Measurements from ENCODE around the gene ZSWIM6.
"Not testable (repeated sequence)": the region's sequence is repeated elsewhere in the genome, so short reads cannot be mapped to it uniquely, and the experiment has no call there.

ZSWIM6 gene

DNA sequence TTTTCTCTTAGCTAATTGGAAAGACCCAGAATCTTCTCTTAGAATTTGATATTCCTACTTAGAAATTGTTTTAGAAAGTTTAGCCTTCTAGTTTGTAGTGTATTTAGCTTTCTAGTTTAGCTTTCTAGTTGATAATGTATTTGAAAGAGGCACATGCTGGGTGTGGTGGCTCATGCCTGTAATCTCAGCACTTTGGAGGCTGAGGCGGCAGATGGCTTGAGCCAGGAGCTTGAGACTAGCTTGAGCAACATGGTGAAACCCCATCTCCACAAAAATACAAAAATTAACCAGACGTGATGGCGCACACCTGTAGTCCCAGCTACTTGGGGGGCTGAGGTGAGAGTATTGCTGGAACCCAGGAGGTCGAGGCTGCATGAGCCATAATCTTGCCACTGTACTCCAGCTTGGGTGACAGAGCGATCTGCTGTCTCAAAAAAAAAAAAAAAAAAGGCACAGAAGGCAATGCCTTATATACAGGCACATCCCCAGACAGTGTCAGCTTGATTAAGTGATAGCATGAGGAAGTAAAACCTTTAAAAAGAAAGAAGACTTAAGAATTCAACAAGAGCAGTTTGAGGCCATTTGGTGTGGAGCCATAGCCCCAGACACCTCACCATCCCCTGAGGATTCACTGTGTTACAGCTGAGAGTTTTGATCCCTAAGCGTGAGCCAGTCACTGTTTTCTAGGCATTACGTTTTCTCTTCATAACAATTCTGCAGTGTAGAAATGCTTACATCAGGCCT is 34.6 kb downstream of the ZSWIM6 start:
- DNase-seq = no peak

DNA sequence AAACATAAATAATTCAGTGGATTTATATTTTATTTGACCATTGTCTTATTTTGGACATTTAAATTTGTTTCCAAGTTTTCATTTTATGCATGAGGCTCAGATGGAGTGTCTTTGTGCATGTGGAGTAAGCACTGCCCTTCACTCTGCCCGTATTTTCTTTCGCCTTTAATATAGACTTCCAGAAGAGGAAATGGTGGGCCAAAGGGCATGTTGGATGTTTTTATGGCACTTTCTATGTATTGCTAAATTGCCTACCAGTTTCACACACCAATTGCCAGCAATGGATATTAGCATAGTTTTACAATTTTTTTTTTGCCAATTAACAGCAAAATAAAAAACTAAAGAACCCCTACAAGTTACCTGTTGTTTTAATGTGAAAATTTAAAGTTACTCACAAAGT is 38.4 kb downstream of the ZSWIM6 start:
- DNase-seq = no peak

DNA sequence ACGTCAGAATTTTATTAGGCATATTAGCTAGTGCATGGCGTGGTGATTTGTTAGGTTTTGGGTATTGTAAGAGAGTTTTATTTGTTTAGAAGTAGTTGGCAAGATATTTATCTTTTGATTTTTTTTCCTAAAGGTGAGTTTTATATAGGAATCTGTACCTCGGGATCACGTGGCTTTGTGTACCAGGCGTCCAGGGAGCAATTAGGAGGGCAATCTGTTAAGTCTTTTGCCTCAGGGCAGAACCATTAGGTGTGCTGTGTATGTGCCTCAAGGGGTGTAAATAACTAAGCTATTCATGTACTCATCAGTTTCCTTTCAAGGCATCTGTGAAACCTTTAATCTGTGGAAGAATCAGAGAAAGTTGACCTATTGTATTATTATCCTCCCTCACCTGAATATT is 39.4 kb downstream of the ZSWIM6 start:
- DNase-seq = no peak

DNA sequence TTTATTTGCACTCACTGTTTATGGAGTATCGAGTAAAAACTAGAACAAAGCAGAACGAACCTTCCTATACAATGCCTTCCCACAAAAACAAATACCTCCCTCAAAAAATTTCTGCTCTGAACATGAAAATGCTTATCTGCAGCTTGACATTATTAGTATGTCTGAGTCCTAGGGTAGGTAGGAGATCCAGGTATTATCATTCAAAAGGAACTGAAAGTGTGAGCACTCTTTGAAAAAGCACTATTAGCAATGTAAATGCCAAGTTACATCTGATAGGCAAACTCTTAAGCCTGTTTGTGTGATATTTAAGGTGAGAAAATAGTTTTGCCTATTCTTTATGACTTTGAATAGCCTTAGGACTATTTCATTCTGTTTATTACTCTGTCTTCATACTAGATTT is 47.6 kb downstream of the ZSWIM6 start:
- no peak for DNase-seq

DNA sequence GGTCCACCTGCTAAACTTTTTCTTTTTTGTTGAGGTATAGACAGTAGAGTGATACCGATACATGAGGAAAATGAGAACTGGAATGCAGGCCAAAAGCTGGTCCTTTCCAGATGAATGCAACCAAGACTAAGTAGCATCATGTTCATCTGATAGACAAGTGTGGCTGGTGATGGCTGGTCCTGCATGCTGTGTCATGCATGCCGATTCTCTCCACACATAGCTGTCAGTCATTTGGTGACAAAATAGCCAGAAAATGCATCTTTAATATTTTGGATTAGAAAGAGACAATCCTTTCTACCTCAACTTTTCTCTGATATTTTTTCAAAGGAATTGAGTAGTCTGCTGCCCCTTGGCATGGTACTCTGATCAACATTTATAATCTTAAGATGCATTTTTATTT is 49.9 kb downstream of the ZSWIM6 start:
- no peak for DNase-seq

DNA sequence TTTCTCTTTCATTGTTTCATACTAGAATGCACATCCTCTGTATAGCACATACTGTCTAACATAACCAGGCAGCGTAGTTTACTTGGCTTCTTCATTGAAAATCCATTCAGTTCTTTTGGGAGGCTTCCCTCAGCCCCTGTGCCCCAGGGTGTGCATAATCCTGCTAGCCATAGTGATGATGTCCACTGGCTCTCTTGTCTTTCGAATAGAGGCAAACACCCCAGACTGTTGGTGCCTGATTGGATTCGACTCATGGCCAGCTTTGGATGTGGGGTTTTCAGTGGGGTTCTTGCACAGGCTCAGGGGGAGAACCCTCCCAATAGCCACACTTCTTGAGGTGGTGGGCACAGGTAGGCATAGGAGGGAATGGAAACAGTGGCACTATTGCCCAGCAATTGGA is 53.6 kb downstream of the ZSWIM6 start:
- no peak for DNase-seq

DNA sequence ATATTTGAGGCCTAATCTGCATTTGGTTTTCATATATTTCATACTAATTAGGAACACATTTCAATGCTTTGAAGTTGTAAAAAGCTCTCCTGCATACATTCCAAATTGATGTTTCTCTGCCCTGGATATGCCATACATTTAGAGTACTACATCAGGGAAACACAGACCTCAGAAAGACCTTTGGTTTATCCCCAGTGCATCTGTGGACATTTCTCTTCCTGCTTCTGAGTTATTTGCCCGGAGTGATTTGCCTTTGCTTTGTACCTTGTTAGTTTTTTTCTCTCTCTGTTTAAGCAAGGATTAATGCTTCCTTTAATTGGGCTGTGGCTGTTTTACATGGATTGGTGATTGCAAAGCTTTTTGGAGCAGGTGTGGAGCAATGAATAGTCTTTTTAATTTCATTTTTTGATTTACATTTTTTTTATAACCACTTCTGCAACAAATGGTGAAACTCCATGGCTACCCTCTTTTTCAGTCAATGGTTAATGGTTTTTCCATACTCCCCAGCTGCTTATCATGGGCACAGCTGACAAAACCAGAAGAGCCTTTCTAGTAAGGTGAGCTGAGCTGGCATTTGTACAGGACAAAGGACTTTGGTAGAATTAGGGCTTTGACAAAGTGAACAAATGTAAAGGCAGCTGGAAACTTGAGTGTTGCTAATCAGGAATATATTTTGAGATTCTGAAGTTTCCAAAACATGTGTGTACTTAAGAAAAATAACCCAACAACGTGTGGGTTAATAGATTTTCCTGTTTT is 54.2 kb downstream of the ZSWIM6 start:
- peak; percentile 17 for DNase-seq

DNA sequence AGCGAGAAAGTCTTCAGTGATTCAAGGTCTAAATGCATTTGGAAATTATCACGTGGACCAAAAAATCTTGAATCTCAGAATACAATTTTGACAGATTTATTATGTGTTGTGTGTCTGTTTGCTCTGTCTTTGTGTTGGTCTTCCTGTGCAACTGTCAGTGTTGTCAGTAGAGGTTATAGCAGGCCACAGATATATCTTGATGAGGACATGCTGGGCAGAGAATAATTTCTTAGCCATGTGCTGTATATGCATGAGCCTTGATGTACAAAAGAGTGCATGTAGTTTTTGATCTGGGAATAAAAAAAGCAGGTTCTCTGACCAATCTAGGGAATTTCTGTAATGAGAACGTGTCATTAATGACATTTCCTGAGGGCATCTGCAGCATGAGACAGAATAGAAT is 57.6 kb downstream of the ZSWIM6 start:
- no peak for DNase-seq

DNA sequence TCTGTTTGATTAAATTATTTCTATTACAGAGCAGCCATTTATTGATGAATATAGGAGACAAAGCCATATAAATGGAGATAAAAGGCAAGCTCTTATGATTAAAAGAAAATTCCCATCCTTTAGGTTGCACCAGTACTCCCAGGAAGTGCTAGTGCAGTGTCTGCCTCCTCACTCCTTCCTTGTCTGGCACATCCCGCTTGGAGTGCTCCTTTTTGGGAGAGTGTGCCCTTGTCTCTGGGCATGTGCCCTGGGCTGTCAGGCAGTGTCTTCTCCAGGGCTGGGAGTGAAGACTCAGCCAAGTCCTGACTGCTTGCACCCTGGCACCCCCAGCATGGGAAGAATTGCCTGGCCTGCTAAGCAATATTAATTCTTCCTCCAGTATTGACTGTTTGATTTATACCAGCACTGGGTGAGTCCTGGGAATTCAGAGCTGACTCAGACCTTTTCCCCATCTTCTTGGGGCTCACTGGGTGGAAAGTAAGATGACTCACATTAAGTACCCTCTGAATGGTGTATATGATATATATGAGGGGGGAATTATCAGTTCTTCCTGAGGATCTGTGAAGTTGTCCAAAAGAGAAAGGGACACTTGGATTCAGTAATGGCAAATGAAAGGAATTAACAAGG is 62.1 kb downstream of the ZSWIM6 start:
- DNase-seq = no peak

DNA sequence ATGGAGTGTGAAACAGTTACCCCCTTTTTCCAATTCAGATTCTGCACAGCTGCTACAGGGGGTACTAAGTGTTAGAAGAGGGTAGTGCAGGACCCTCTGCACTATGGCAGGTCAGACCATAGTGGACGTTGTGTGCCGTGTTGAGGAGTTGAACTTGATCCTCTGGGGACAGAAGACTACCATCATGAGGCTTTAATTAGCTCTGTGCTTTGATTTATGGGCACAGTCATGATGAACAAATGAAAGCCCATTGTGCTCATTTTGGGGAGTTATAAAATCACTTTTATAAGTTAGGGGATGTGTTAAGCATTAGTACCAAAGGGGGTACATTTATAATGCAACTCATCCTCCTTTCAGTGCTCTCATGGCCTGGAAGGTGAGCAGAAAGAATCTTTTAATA is 62.7 kb downstream of the ZSWIM6 start:
- DNase-seq = no peak

DNA sequence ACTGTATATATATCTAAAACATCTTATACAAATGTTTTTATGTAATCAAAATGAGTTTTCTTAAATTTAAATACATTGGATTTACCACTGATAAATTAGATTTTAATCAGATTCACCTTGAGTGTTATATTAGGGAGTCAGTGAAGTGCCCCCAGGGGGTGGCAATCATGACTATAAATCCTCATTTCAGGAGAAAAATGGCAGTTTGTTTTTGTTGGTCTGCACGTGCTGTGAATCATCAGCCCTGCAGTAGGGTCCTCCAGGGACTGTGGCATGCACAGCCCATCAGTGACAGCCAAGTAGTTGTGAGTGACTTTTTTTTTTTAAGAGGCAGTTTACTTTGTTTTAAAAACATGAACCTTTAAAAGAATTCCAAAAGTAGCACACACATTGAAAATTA is 65.2 kb downstream of the ZSWIM6 start:
- no peak for DNase-seq

DNA sequence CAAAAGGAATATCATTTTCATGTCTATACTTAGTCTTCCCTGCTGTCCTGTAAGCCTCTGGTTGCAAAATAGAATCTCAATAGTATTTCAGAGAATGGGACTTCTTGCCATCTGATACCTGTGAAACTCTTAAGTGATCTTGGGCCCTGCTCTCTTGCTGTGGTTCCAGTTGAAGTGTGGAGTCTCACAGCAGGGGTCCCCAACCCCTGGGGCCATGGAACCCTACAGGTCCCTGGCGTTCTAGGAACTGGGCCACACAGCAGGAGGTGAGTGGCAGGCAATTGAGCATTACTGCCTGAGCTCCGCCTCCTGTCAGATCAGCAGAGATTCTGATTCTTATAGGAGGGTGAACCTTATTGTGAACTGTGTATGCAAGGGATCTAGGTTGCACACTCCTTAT is 65.9 kb downstream of the ZSWIM6 start:
- no peak for DNase-seq

DNA sequence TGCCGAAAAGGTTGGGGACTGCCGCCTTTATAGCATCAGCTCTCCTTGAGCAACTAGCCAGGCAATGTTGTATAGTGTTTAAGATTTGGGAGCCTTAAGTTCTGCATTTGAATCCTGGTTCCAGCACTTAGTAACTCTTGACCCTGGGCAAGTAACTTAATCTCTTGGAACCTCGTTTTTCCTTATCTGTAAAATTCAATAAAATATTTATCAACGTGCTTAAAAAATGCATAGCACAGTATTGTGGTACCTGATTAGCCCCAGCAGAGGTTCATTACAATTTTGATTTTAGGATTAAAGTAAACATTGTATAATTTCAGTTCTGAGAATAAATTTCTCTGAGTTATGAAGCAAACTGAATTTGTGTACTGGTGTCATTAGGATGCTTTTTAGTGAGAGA is 66.4 kb downstream of the ZSWIM6 start:
- DNase-seq = no peak

DNA sequence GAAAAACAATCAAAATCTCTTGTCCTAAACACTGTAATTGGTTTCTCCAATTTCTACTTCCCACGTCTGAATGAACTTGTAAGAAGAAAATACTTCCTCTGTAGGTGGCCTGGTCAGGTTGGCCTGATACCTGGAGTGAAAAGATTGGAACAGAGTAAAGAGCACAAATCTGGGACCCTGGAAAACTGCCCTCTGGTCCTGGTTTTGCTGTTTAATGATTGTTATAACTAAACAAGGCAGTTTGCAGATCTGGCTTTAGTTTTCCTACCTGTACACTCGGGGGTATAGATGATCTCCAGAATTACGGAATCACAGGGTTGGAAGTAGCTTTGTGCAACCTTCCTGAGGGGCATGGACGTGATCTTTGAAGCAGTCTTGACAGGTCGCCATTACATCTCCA is 67.6 kb downstream of the ZSWIM6 start:
- DNase-seq = no peak

DNA sequence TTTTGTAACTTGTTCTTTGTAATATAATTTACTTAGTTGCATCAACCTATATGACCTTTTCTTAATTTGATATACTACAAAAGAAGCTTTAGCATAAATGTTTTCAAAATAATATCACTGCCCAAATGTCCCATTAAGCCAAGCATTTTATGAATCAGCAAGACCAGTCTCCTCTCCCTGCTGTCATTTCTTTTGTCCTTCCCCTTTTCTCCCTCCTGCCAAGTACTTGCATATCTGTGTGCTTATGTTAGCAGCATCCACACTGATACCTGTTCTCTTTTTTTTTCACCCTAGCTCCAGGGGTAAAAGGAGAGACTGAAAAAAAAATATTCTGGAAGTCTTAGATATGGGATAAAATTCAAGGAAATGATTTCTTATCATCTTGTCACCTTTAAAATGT is 69.7 kb downstream of the ZSWIM6 start:
- DNase-seq = peak; percentile 12

DNA sequence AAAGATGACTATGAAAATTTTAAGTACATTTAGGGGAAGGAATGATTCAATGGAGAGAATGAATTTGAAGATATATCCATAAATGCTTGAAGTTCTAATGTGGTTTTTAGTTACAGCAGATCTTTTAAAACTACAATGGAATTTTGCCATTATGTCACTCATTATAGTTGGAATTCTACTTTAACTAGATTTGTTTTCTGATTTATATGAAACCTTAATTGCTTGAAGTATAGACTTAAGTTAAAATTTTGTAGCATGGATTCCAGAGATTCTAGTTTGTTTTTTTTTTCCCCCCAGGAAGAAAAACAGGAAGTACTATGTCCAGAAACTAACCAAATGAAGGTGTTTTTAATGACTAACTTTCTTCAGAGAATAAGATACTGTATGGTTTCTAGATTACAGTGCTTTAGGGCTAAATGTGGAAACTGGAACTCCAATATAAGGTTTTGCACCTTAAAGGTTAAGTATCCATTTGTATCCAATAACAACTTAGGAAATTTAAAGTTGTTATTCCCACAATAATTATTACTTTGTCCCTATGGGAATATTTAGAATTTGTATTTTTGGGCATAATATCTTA is 70.3 kb downstream of the ZSWIM6 start:
- no peak for DNase-seq

DNA sequence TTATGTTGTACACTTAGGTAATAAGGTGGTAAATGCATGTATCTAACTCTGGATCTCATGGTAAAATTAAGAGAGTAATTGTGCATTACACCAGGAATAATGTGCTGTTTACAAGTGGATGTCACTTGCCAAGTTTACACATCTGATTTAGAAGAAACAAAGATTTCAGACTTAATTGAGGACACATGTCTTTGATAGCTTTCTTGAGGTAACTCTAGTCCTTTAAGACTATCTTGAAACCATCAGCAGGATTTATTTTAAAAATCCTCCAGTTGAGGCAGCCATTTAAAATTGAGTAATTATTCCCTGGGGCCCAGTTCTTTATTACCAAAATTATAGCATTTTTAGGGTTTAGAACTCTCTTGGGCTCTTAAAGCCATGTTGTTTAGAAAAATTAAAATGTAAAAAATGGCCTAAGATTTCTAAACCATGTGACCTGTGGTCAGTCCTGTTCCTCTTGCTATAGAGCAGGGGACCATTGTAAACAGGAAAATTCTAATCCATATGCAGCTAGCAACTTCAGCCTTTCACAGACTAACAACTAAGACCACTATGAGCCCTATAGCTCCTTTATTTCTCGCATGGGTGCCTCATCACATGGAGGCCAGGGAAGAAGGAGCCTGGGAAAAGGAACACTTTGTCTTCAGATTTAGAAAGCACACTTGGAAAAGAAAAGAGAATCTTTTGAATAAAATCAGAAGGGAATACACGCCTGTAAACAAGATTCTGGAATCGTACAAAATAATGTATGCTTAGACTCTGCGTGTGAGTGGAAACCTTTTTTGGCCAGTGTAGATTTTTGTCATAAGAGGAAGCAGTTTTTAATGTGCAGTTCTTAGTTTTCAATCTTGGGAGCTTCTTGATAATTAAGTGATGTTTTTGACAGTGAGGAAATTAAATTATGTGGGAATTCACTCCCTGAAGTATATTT is 71.2 kb downstream of the ZSWIM6 start:
- no peak for DNase-seq

DNA sequence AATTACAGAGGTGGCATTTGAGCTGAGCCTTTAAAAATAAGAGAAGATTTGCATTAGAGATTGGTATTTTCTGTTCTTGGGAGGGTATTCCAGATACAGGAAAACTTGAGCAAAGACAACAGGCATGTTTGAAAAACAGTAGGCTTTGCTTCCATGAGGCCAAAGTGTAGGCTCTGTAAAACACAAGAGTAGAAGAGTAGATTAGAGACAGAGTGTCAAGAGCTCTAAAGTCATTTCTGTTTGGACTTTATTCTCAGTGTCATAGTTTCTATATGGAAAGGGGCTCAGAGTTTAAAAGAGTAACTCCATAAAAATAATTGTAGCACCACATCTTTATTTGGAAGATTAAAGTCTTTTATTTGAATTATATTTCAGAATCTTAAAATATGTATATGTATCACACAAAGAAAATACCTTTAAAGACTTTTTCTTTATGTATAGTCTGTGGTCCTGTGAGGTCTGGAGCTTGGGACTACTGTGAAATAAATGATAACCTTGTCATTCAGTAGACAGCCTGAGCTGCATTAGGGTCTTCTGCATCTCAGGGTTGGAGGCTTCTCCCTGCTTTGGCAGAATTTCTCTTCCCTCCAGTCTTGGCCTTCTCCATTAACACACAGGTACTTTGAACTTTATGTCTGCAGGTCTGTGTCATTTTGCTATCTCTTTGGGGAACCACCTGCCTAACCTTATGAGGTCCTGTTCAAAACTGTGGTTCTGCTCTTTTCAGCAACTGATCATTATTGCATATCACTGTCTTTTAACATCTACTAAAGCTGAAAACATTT is 73.6 kb downstream of the ZSWIM6 start:
- no peak for DNase-seq

DNA sequence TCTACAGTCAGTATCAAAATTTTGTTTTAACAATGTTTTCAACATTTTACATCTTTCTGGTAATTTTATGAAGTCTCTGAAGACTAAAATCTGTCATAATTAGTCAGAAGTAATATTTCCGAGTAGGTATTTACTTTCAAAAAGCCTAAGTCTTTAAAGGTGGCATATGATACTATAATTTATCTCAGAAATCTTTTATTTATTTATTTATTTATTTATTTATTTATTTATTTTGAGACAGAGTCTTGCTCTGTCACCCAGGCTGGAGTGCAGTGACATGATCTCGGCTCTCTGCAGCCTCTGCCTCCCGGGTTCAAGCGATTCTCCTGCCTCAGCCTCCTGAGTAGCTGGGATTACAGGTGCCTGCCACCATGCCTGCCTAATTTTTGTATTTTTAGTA is 74.4 kb downstream of the ZSWIM6 start:
- DNase-seq = not testable (repeated sequence)

DNA sequence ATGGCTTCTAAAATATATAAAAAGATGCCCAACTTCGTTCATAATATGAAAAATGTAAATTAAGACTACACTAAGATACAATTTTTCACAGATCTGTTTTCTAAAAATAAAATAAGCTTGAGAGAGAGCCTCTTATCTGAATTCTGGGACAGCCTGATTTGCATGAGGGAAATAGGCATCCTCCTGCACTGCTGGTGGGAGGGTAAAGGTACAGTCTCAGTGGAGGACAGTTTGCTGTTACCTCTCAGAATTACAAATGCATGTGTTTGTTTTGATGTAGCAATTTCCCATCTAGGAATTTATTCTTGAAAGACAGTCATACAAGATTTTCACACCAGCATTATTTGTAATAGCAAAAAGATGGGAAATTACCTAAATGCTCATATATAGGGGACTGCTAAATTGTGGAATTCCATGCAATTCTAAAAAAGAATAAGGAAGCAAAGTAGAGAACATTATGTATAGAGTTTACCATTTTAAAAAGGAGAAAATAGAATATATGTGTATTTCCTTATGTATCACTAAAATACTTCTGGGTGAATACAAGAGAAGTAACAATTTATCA is 75.7 kb downstream of the ZSWIM6 start:
- DNase-seq = no peak

DNA sequence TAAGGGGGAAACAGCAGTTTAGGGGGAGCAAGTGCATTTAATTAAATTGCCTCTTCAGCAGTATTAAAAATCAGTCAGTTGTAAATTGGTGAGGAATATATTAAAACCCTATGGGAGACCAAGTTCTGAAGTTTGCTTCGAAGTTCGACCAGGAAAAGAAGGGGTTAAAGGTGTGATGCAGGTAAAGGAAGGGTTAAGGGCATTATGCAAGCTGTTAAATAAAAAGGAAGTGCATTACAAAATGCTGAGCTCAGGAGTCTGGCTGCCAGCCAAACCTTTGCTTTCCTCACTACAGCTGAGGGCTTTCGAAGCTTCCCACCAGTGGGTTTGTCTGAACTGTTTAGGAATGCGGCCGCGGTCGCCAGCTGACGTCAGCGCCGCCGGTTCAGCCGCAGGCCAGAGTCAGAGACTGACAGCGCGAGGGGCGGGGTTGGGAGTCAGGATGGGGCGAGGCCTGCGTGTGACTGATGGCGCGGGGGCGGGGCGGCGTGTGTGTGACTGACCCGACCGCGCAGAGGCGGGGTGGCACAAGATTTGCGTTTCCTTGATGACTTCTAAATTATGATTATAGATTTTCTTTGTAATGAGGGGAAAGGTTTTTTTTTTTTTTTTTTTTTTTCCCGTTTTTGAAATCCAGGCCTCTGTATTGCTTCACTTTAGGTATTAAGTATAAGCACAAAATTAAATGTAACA is 76.6 kb downstream of the ZSWIM6 start:
- peak; percentile 95 for DNase-seq
